ENCODE results near the gene IER3.

- no peak for TF ChIP-seq ZNF175 (tag by site-specific recombination; IDR thresholded peaks at IDR 0.05)
- no peak for TF ChIP-seq CTCF (tag by site-specific recombination; IDR thresholded peaks at IDR 0.05)
Measured at GRCh38 chr6:30777155-30777485, 32.8 kb upstream of the IER3 start.
